WTC11 (cell line): ENCODE results near the gene ESRRG.

Experiments
- RELA ChIP-seq: sonication (generic); formaldehyde crosslinking; IDR thresholded peaks from 2 replicates; pipeline ENCODE4 v1.8.1; 2022; ENCODE audit warnings: missing genetic modification reagents, mild to moderate bottlenecking, borderline replicate concordance
- TF ChIP-seq, protein P1 (sequence below): fragments of 200-600 bp; IDR thresholded peaks from 2 replicates; pipeline ENCODE4 v1.8.0; 2022; ENCODE audit warnings: antibody characterized with exemption

DNA sequence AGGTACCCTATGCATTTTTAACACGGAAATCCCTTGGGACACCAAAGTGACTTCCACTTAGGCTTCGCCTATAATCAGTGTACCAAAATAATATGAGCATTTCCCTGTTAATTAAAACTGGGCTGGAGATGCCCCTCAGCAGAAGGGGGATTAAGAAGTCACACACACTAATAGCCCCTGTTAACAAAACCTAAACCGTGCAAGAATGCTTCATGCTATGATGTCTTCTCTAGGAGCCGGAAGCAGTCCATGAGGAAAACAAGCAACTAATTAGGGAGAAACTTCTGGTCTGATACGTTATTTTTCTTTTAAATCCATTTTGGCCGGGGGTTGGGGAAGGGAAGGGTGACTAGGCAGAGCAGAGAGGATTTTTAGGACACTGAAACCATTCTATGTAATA, 123.4 kb downstream of the ESRRG start:
- no peak for TF ChIP-seq RELA
- TF ChIP-seq, protein P1, sequence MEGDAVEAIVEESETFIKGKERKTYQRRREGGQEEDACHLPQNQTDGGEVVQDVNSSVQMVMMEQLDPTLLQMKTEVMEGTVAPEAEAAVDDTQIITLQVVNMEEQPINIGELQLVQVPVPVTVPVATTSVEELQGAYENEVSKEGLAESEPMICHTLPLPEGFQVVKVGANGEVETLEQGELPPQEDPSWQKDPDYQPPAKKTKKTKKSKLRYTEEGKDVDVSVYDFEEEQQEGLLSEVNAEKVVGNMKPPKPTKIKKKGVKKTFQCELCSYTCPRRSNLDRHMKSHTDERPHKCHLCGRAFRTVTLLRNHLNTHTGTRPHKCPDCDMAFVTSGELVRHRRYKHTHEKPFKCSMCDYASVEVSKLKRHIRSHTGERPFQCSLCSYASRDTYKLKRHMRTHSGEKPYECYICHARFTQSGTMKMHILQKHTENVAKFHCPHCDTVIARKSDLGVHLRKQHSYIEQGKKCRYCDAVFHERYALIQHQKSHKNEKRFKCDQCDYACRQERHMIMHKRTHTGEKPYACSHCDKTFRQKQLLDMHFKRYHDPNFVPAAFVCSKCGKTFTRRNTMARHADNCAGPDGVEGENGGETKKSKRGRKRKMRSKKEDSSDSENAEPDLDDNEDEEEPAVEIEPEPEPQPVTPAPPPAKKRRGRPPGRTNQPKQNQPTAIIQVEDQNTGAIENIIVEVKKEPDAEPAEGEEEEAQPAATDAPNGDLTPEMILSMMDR = no peak
